ENCODE results near the gene MAD1L1. TPM values are rescaled to one million over a fixed set of nuclear protein-coding genes. Genes with fewer than 3 reads are reported as not detected.

Gene MAD1L1
- total and polyA plus RNA-seq, 2 donors (not counting 3 experiments of a cell fraction or from before 2014, with no cell fraction given), result 34.1 to 42.3 TPM

DNA sequence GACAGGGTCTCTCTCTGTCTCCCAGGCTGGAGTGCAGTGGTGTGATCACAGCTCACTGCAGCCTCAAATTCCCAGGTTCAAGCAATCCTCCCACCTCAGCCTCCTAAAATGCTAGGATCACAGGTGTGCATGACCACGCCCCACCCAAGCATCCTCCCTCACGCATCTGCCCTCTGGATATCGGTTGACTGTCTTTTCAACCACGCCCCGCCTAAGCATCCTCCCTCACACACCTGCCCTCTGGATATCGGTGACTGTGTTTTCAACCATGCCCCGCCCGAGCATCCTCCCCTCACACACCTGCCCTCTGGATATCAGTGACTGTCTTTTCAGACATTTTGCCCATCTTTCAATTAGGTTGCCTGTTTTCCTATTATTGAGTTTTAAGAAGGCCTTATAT is 140.5 kb downstream of the MAD1L1 start:
- no peaks in the 10 kb centered on the region for H3K79me2 ChIP-seq (ENCODE audit: control insufficient read depth, insufficient read depth, low read length)
- H3K27ac ChIP-seq (ENCODE audit: insufficient read depth, low read depth, low read length), result no peak overlapping the region
- no TSS peak for BruUV-seq (replicated peaks)
- DNase-seq (ENCODE audit: low read depth, low spot score) (no peak), FAIRE-seq (no peak)
- H3K27me3 ChIP-seq (ENCODE audit: control insufficient read depth in 2 of 2, insufficient read depth in 2 of 2, low read length in 2 of 2), result no peaks in the 10 kb centered on the region
- no peaks in the 10 kb centered on the region for H3K9me1 ChIP-seq (replicated peaks; ENCODE audit: control insufficient read depth, extremely low read depth, insufficient read depth, low read length)
- no peaks in the 10 kb centered on the region for H4K20me1 ChIP-seq (replicated peaks; ENCODE audit: control insufficient read depth, extremely low read depth, insufficient read depth, low read length)
- no peaks in the 10 kb centered on the region for H3K4me1 ChIP-seq (ENCODE audit: control insufficient read depth, extremely low read depth, insufficient read depth, low read length)
- H3K4me2 ChIP-seq (ENCODE audit: insufficient read depth, low read length), result no peak overlapping the region
- ChIA-PET POLR2A (no interaction called here), CTCF (no interaction called here)
- H3K36me3 ChIP-seq (ENCODE audit: control insufficient read depth in 2 of 2, extremely low read depth in 1 of 2, insufficient read depth in 2 of 2, low read length in 2 of 2), result no peaks in the 10 kb centered on the region
- H3K4me3 ChIP-seq (replicated peaks in 1 of 3; ENCODE audit: insufficient read depth in 1 of 3, low read depth in 1 of 3, low read length in 3 of 3), result no peak overlapping the region
- H3K9me3 ChIP-seq (replicated peaks; ENCODE audit: control insufficient read depth, insufficient read depth, low read length), result no peaks in the 10 kb centered on the region
- no peak overlapping the region for H2AFZ ChIP-seq (ENCODE audit: low read depth, low read length)
- H3K9ac ChIP-seq (replicated peaks; ENCODE audit: extremely low read depth, insufficient read depth, low read length), result no peak overlapping the region
- TF ChIP-seq CTCF (IDR thresholded peaks at IDR 0.05; ENCODE audit: extremely low read depth in 1 of 2, insufficient read depth in 1 of 2, low read depth in 1 of 2, low read length in 2 of 2) (no peak), JUN (IDR thresholded peaks at IDR 0.05; ENCODE audit: borderline replicate concordance, insufficient read depth, insufficient read length, low read depth) (no peak), MYC (IDR thresholded peaks at IDR 0.05; ENCODE audit: low read depth, low read length) (no peak), POLR2A (IDR thresholded peaks at IDR 0.05; ENCODE audit: low read depth, low read length) (no peak), MAX (IDR thresholded peaks at IDR 0.05; ENCODE audit: insufficient read depth, insufficient read length) (no peak), POLR2AphosphoS5 (IDR thresholded peaks at IDR 0.05; ENCODE audit: insufficient read depth, low read depth, low read length) (no peak), EZH2 (IDR thresholded peaks at IDR 0.05; ENCODE audit: borderline replicate concordance, low read depth, low read length, severe bottlenecking) (no peak), GATA2 (IDR thresholded peaks at IDR 0.05; ENCODE audit: insufficient read depth, insufficient read length, low read depth, low read length) (no peak), FOS (IDR thresholded peaks at IDR 0.05; ENCODE audit: borderline replicate concordance, insufficient read depth, low read length) (no peak)
- intact Hi-C loops (cut with micrococcal nuclease) (no loop called here), dilution Hi-C loops (cut with MboI; ENCODE audit: extremely low pct_ligation_motif_present, low sequenced_read_pairs) (no loop called here)
